Testis (tissue), 2 donors: ENCODE data around the gene LGALS7.

Experiments used
- CTCF ChIP-seq, 3 experiments: fragments of 450-650 bp in 2 of 3; fragments of 200-600 bp in 1 of 3; sonication (generic) in 1 of 3; IDR thresholded peaks; one replicate each; pipeline ENCODE4 v1.5.1; 2016 to 2019; ENCODE audit warnings: antibody characterized with exemption in 3 of 3, mild to moderate bottlenecking in 2 of 3, moderate library complexity in 1 of 3
- POLR2A ChIP-seq: fragments of 450-650 bp; IDR thresholded peaks from one replicate; pipeline ENCODE4 v1.6.1; 2017; ENCODE audit warnings: antibody characterized with exemption, mild to moderate bottlenecking, moderate library complexity

- no peak for TF ChIP-seq CTCF (IDR thresholded peaks at IDR 0.05)
- TF ChIP-seq POLR2A = no peak
Measured at GRCh38 chr19:38723990-38724854, 49.1 kb downstream of the LGALS7 start.
